ENCODE measurements around the gene DUSP1.

DNA sequence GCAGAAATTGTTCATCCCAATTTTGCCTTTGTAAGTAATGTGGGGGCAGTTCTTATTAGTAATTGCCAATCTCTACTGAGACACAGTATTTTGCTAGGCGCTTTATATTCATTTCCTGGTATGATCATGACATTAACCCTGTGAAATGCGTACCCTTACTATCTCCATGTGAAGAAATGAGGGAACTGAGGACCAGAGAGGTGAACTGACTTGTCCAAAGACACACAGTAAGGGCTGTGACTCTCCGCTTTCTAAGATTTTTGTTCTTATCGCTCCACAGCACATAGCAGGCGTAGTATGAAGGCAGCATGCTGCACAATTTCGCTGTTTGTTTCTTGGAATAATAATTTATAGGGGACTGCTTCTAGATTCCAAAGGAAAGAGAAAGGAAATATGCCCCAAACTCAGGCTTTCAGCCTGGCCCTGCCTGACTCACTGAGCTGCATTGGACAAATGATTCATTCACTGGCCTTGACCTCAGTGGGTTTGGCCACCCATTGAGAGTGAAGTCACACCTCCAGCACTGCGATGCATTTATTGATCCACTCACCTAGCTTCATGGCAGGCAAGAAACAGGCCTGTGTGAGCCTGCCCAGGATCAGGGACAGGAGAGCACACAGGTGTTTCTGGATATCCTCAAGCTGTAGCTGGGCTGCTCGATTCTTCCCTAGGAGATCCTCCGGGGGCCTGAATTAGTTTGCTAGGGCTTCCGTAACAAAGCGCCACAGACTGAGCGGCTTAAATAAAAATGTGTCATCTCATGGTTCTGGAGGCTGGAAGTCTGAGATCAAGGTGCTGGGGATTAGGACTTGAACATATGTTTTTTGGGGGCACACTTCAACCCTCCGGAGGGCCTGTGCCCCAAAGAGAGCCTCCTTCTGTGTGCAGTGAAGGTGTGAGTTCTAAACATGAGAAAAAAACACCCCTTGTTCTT lies 7.2 kb upstream of the DUSP1 start:
- TF ChIP-seq POLR2AphosphoS5 (IDR thresholded peaks at IDR 0.05), result no peak
- TF ChIP-seq, protein P1, sequence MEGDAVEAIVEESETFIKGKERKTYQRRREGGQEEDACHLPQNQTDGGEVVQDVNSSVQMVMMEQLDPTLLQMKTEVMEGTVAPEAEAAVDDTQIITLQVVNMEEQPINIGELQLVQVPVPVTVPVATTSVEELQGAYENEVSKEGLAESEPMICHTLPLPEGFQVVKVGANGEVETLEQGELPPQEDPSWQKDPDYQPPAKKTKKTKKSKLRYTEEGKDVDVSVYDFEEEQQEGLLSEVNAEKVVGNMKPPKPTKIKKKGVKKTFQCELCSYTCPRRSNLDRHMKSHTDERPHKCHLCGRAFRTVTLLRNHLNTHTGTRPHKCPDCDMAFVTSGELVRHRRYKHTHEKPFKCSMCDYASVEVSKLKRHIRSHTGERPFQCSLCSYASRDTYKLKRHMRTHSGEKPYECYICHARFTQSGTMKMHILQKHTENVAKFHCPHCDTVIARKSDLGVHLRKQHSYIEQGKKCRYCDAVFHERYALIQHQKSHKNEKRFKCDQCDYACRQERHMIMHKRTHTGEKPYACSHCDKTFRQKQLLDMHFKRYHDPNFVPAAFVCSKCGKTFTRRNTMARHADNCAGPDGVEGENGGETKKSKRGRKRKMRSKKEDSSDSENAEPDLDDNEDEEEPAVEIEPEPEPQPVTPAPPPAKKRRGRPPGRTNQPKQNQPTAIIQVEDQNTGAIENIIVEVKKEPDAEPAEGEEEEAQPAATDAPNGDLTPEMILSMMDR (IDR thresholded peaks at IDR 0.05), result no peak
- no peak for TF ChIP-seq POLR2A (IDR thresholded peaks at IDR 0.05; ENCODE audit: low read depth)

Data from esophagus muscularis mucosa (tissue), 3 donors.